GM04503 (cell line): ENCODE measurements around the gene ATF6.

ENCODE experiments used
- DNase-seq: peaks from one replicate; pipeline ENCODE4 v3.0.0-alpha.2; 2012; ENCODE audit warnings: low read depth

Gene ATF6

GRCh38 chr1:161972828-161973227 lies 206.7 kb downstream of the ATF6 start:
- no peak for DNase-seq

- DNase-seq: peak; percentile 44
These were observed 208.1 kb downstream of the ATF6 start for GRCh38 chr1:161973924-161974845.

- no peak for DNase-seq
These were observed 212.1 kb downstream of the ATF6 start for GRCh38 chr1:161978011-161978790.

GRCh38 chr1:161981126-161981525 lies 215.0 kb downstream of the ATF6 start:
- DNase-seq: no peak

GRCh38 chr1:161981735-161982506 lies 215.8 kb downstream of the ATF6 start:
- DNase-seq: no peak

GRCh38 chr1:161982507-161982895 lies 216.4 kb downstream of the ATF6 start:
- DNase-seq: no peak

GRCh38 chr1:161982917-161983316 lies 216.8 kb downstream of the ATF6 start:
- DNase-seq: no peak

GRCh38 chr1:161983725-161984124 lies 217.6 kb downstream of the ATF6 start:
- DNase-seq: no peak

GRCh38 chr1:161985301-161985822 lies 219.2 kb downstream of the ATF6 start:
- DNase-seq: no peak

GRCh38 chr1:161986328-161986727 lies 220.2 kb downstream of the ATF6 start:
- no peak for DNase-seq

- no peak for DNase-seq
These were observed 221.2 kb downstream of the ATF6 start for GRCh38 chr1:161987303-161987702.

- DNase-seq: no peak
These were observed 221.8 kb downstream of the ATF6 start for GRCh38 chr1:161987872-161988271.

GRCh38 chr1:161988413-161988812 lies 222.3 kb downstream of the ATF6 start:
- DNase-seq: no peak

- DNase-seq: no peak
These were observed 223.0 kb downstream of the ATF6 start for GRCh38 chr1:161989108-161989507.

- DNase-seq: no peak
These were observed 223.7 kb downstream of the ATF6 start for GRCh38 chr1:161989786-161990185.

GRCh38 chr1:161993576-161993975 lies 227.5 kb downstream of the ATF6 start:
- no peak for DNase-seq

GRCh38 chr1:161994175-161994668 lies 228.1 kb downstream of the ATF6 start:
- DNase-seq: no peak

GRCh38 chr1:161997152-161997551 lies 231.0 kb downstream of the ATF6 start:
- no peak for DNase-seq

GRCh38 chr1:161998811-161999210 lies 232.7 kb downstream of the ATF6 start:
- no peak for DNase-seq

- no peak for DNase-seq
These were observed 233.4 kb downstream of the ATF6 start for GRCh38 chr1:161999301-162000052.

GRCh38 chr1:162000053-162000420 lies 233.9 kb downstream of the ATF6 start:
- no peak for DNase-seq
